Measurements from ENCODE around the gene IDUA. TPM values are rescaled to one million over a fixed set of nuclear protein-coding genes. Genes with fewer than 3 reads are reported as not detected.

The IDUA gene
- total and polyA plus RNA-seq, 2 experiments from 2014 or later, result 26.4 to 30.7 TPM

DNA sequence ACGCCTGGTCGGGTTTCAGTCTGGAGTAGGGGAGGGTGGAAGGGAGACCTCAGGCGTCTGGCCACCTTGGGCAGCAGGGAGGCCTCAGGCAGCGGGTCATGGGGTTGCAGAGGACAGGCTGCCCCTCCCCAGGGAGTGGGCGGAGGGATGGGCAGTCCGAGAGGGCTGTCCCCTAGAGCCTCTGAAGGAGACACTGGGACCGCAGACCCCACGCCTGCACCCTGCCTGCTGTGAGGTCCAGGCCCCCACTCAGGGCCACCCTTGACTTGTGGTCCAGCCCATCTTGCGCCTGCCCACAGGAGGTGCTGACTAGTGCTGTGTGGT lies 41.0 kb downstream of the IDUA start:
- H3K36me3 ChIP-seq (ENCODE audit: low read depth), result no peaks in the 10 kb centered on the region
- no peak overlapping the region for H3K4me3 ChIP-seq
- H3F3A ChIP-seq (ENCODE audit: insufficient read depth), result no peaks in the 10 kb centered on the region
- in situ Hi-C loops (cut with MboI), result no loop called here
- H3K27ac ChIP-seq, result no peak overlapping the region
- no peaks in the 10 kb centered on the region for H3K9me3 ChIP-seq (ENCODE audit: low read depth)
- no peaks in the 10 kb centered on the region for H3K79me2 ChIP-seq (ENCODE audit: insufficient read depth)
- H3K4me2 ChIP-seq (ENCODE audit: unreplicated experiment), result no peak overlapping the region
- TF ChIP-seq EZH2 (IDR thresholded peaks at IDR 0.05; ENCODE audit: insufficient read depth, poor library complexity, severe bottlenecking), result no peak
- TF ChIP-seq EZH2phosphoT487 (IDR thresholded peaks at IDR 0.05; ENCODE audit: insufficient read depth, low read depth), result no peak
- H3K4me1 ChIP-seq (ENCODE audit: insufficient read depth), result 0 out of 2 replicates have a peak, but pooled peaks cover under 1% of the 10 kb centered on the region
- no peaks in the 10 kb centered on the region for H3K9me2 ChIP-seq (ENCODE audit: insufficient read depth)
- 67 to 68% methylated on average over 9 of the region's 9 CpGs for WGBS, 2 experiments (ENCODE audit: low coverage in 1 of 2, low lambda C conversion rate in 2 of 2, missing lambda C conversion rate in 2 of 2)
- H2AFZ ChIP-seq, result no peak overlapping the region
- H3K9ac ChIP-seq, result no peak overlapping the region
- H4K20me1 ChIP-seq (ENCODE audit: insufficient read depth), result no peaks in the 10 kb centered on the region
- H3K27me3 ChIP-seq (replicated peaks; ENCODE audit: insufficient read depth), result no peaks in the 10 kb centered on the region
- DNase-seq, result no peak

DNA sequence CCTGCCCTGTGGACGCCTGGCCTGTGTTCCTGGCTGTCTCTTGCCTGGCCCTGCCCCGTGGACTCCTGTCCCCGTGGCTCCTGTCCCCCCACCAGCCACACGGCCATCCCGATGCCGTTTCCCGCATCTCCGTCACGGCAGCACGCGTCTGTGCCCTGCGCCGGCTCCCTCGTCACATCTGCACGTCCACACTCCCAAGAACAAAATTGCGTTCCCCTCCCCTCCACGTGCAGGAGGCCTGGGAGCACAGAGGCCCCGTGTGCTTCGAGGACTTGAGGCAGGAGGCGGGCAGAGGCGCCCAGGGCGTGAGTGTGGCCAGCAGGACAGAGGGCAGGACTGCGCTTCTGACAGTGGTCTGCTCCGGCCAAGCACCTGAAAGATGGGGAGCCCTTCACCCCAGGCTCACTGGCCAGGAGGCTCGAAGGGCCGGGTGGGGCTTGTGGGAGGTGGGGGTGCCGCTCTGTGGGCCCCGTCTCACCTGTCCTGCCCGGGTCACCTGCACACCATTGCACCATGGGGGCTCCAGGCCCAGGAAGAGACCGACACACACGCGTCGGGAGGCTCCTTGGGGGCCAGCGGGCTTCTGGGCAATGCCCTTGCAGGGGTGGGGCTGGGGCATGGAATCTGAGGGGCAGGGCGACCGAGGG lies 41.9 kb downstream of the IDUA start:
- no peak overlapping the region for H3K4me3 ChIP-seq
- H3K9me3 ChIP-seq (ENCODE audit: low read depth), result no peaks in the 10 kb centered on the region
- H3K79me2 ChIP-seq (ENCODE audit: insufficient read depth), result no peaks in the 10 kb centered on the region
- H3K9me2 ChIP-seq (ENCODE audit: insufficient read depth), result no peaks in the 10 kb centered on the region
- H3K36me3 ChIP-seq (ENCODE audit: low read depth), result no peaks in the 10 kb centered on the region
- no peaks in the 10 kb centered on the region for H4K20me1 ChIP-seq (ENCODE audit: insufficient read depth)
- no peak for DNase-seq
- no peaks in the 10 kb centered on the region for H3F3A ChIP-seq (ENCODE audit: insufficient read depth)
- WGBS, 2 experiments (ENCODE audit: low coverage in 1 of 2, low lambda C conversion rate in 2 of 2, missing lambda C conversion rate in 2 of 2), result 79 to 81% methylated on average over 28 to 36 of the region's 36 CpGs
- in situ Hi-C loops (cut with MboI), result no loop called here
- H2AFZ ChIP-seq, result no peak overlapping the region
- H3K27me3 ChIP-seq (replicated peaks; ENCODE audit: insufficient read depth), result no peaks in the 10 kb centered on the region
- no peak overlapping the region for H3K4me2 ChIP-seq (ENCODE audit: unreplicated experiment)
- H3K9ac ChIP-seq, result no peak overlapping the region
- H3K4me1 ChIP-seq (ENCODE audit: insufficient read depth), result peaks cover 8% of the 10 kb centered on the region; the same call in 1 of the 2 replicates
- TF ChIP-seq EZH2 (IDR thresholded peaks at IDR 0.05; ENCODE audit: insufficient read depth, poor library complexity, severe bottlenecking) (no peak), EZH2phosphoT487 (IDR thresholded peaks at IDR 0.05; ENCODE audit: insufficient read depth, low read depth) (no peak)
- no peak overlapping the region for H3K27ac ChIP-seq

DNA sequence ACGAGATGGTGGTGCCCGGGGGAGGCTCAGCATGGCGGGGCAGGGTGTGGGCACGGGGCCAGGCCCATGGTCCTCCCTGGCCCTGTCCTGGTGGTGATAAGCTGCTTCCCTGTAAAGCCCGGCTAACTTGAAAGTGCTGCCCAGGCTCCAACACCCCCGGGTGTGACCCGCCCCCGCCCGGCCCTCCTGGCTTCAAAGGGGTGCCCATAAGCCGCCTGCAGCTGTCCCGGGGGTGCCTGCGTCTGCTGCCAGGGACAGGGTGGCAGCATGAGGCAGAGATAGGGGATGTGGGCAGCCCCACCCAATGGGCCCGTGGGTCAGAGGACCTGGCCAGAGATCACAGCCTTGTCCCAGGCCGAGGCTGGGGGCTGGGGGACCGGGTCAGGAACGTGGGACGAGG lies 42.7 kb downstream of the IDUA start:
- H3K4me1 ChIP-seq (ENCODE audit: insufficient read depth), result peaks cover 11% of the 10 kb centered on the region
- H3K9me2 ChIP-seq (ENCODE audit: insufficient read depth), result no peaks in the 10 kb centered on the region
- H4K20me1 ChIP-seq (ENCODE audit: insufficient read depth), result no peaks in the 10 kb centered on the region
- H3K4me2 ChIP-seq (ENCODE audit: unreplicated experiment), result no peak overlapping the region
- no peaks in the 10 kb centered on the region for H3K9me3 ChIP-seq (ENCODE audit: low read depth)
- H3K36me3 ChIP-seq (ENCODE audit: low read depth), result no peaks in the 10 kb centered on the region
- no peak overlapping the region for H3K27ac ChIP-seq
- DNase-seq, result no peak
- H3K4me3 ChIP-seq, result no peak overlapping the region
- no peaks in the 10 kb centered on the region for H3K79me2 ChIP-seq (ENCODE audit: insufficient read depth)
- no peak overlapping the region for H2AFZ ChIP-seq
- H3K27me3 ChIP-seq (replicated peaks; ENCODE audit: insufficient read depth), result no peaks in the 10 kb centered on the region
- H3K9ac ChIP-seq, result no peak overlapping the region
- in situ Hi-C loops (cut with MboI), result no loop called here
- no peaks in the 10 kb centered on the region for H3F3A ChIP-seq (ENCODE audit: insufficient read depth)
- WGBS, 2 experiments (ENCODE audit: low coverage in 1 of 2, low lambda C conversion rate in 2 of 2, missing lambda C conversion rate in 2 of 2), result 60% methylated on average over 8 to 17 of the region's 17 CpGs
- TF ChIP-seq EZH2 (IDR thresholded peaks at IDR 0.05; ENCODE audit: insufficient read depth, poor library complexity, severe bottlenecking) (no peak), EZH2phosphoT487 (IDR thresholded peaks at IDR 0.05; ENCODE audit: insufficient read depth, low read depth) (no peak)

DNA sequence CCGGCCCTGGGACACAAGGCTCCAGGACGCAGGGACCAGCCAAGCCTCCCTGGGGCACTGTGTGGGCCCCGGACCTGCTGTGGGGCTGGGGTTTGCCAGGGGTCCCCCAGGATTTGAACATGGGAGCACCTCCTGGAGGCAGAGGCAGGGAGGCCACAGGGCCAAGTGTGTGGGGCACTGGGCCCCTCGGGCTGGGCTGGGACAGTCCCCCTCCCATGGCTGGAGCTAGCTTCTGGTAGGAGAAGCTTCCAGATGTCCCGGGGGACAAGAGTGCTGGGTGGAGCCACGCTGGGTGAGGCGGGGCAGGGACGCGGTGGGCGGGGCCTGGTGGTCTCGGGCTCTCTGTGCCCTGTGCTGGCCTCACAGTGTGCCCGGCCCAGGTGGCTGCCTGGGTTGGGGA lies 43.2 kb downstream of the IDUA start:
- Histone ChIP-seq H2AFZ (no peak overlapping the region), H3F3A (ENCODE audit: insufficient read depth) (no peaks in the 10 kb centered on the region), H3K36me3 (ENCODE audit: low read depth) (no peaks in the 10 kb centered on the region), H3K4me3 (no peak overlapping the region), H3K9me2 (ENCODE audit: insufficient read depth) (no peaks in the 10 kb centered on the region), H3K79me2 (ENCODE audit: insufficient read depth) (no peaks in the 10 kb centered on the region), H3K9ac (no peak overlapping the region), H3K27ac (no peak overlapping the region), H3K4me2 (ENCODE audit: unreplicated experiment) (no peak overlapping the region), H3K4me1 (ENCODE audit: insufficient read depth) (peaks cover 16% of the 10 kb centered on the region), H4K20me1 (ENCODE audit: insufficient read depth) (no peaks in the 10 kb centered on the region), H3K27me3 (replicated peaks; ENCODE audit: insufficient read depth) (no peaks in the 10 kb centered on the region), H3K9me3 (ENCODE audit: low read depth) (no peaks in the 10 kb centered on the region)
- TF ChIP-seq EZH2 (IDR thresholded peaks at IDR 0.05; ENCODE audit: insufficient read depth, poor library complexity, severe bottlenecking), result no peak
- no peak for TF ChIP-seq EZH2phosphoT487 (IDR thresholded peaks at IDR 0.05; ENCODE audit: insufficient read depth, low read depth)
- WGBS, 2 experiments (ENCODE audit: low coverage in 1 of 2, low lambda C conversion rate in 2 of 2, missing lambda C conversion rate in 2 of 2), result 74 to 76% methylated on average over 5 to 10 of the region's 12 CpGs
- in situ Hi-C loops (cut with MboI), result no loop called here
- DNase-seq, result no peak

DNA sequence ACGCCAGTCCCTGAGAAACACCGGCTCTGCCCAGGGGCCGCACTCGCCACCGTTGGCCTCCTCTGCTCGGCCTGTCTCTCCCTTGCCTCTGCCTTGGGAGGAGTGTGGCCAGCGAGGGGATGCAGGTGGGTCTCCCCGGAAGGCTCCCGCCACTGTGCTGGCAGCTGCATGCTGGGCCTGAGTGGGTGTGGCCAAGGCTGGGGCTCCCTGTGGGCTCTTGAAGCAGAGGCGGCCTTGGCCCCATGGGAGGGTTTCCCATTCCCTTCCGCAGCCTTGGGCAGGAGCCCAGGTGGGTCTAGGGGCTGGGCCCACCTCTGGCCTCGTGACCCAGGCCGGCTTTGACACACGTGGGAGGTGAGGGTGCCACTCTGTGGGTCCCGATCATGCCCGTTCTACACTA lies 43.7 kb downstream of the IDUA start:
- no peak for DNase-seq
- in situ Hi-C loops (cut with MboI), result no loop called here
- H3K79me2 ChIP-seq (ENCODE audit: insufficient read depth), result no peaks in the 10 kb centered on the region
- no peaks in the 10 kb centered on the region for H3K36me3 ChIP-seq (ENCODE audit: low read depth)
- no peak overlapping the region for H2AFZ ChIP-seq
- no peak overlapping the region for H3K4me2 ChIP-seq (ENCODE audit: unreplicated experiment)
- 83 to 84% methylated on average over 10 to 15 of the region's 16 CpGs for WGBS, 2 experiments (ENCODE audit: low coverage in 1 of 2, low lambda C conversion rate in 2 of 2, missing lambda C conversion rate in 2 of 2)
- no peak overlapping the region for H3K27ac ChIP-seq
- H3K9me2 ChIP-seq (ENCODE audit: insufficient read depth), result no peaks in the 10 kb centered on the region
- no peaks in the 10 kb centered on the region for H3K27me3 ChIP-seq (replicated peaks; ENCODE audit: insufficient read depth)
- H3K9me3 ChIP-seq (ENCODE audit: low read depth), result no peaks in the 10 kb centered on the region
- H3F3A ChIP-seq (ENCODE audit: insufficient read depth), result no peaks in the 10 kb centered on the region
- TF ChIP-seq EZH2phosphoT487 (IDR thresholded peaks at IDR 0.05; ENCODE audit: insufficient read depth, low read depth) (no peak), EZH2 (IDR thresholded peaks at IDR 0.05; ENCODE audit: insufficient read depth, poor library complexity, severe bottlenecking) (no peak)
- no peaks in the 10 kb centered on the region for H4K20me1 ChIP-seq (ENCODE audit: insufficient read depth)
- no peak overlapping the region for H3K9ac ChIP-seq
- no peak overlapping the region for H3K4me3 ChIP-seq
- H3K4me1 ChIP-seq (ENCODE audit: insufficient read depth), result peaks cover 21% of the 10 kb centered on the region
